NOMO-1 treated with DMSO at 0.1 percent for 48 hours (cell line): Measurements from ENCODE around the gene MOB3B.
"Not testable (repeated sequence)": the region's sequence is repeated elsewhere in the genome, so short reads cannot be mapped to it uniquely, and the experiment has no call there.

Experiments used
- DNase-seq: peaks from one replicate; lab custom pipeline; 2025; ENCODE audit not compliant: unreplicated experiment; lab: John Stamatoyannopoulos, UW

MOB3B gene

GRCh38 chr9:27426511-27427271, 102.9 kb downstream of the MOB3B start:
- DNase-seq = no peak

GRCh38 chr9:27425827-27426510, 103.6 kb downstream of the MOB3B start:
- DNase-seq = no peak

GRCh38 chr9:27423915-27424710, 105.5 kb downstream of the MOB3B start:
- DNase-seq = no peak

- no peak for DNase-seq
These were observed 107.3 kb downstream of the MOB3B start for GRCh38 chr9:27422279-27422834.

GRCh38 chr9:27421577-27421976, 108.0 kb downstream of the MOB3B start:
- no peak for DNase-seq

- not testable (repeated sequence) for DNase-seq
These were observed 110.1 kb downstream of the MOB3B start for GRCh38 chr9:27419558-27419957.

- DNase-seq = no peak
These were observed 115.3 kb downstream of the MOB3B start for GRCh38 chr9:27414220-27414761.

GRCh38 chr9:27413511-27414219, 115.9 kb downstream of the MOB3B start:
- DNase-seq = no peak

GRCh38 chr9:27412963-27413362, 116.7 kb downstream of the MOB3B start:
- no peak for DNase-seq

- DNase-seq = no peak
These were observed 117.5 kb downstream of the MOB3B start for GRCh38 chr9:27412081-27412480.

GRCh38 chr9:27408482-27408881, 121.1 kb downstream of the MOB3B start:
- DNase-seq = no peak

- DNase-seq = no peak
These were observed 121.6 kb downstream of the MOB3B start for GRCh38 chr9:27408001-27408400.

GRCh38 chr9:27407491-27407890, 122.1 kb downstream of the MOB3B start:
- no peak for DNase-seq

- DNase-seq = no peak
These were observed 125.0 kb downstream of the MOB3B start for GRCh38 chr9:27404661-27405060.

- no peak for DNase-seq
These were observed 127.0 kb downstream of the MOB3B start for GRCh38 chr9:27402626-27403025.

GRCh38 chr9:27400334-27400880, 129.2 kb downstream of the MOB3B start:
- DNase-seq = no peak

GRCh38 chr9:27398982-27399653, 130.5 kb downstream of the MOB3B start:
- DNase-seq = no peak

- DNase-seq = no peak
These were observed 133.1 kb downstream of the MOB3B start for GRCh38 chr9:27396495-27396894.

GRCh38 chr9:27395484-27395921, 134.1 kb downstream of the MOB3B start:
- no peak for DNase-seq

- no peak for DNase-seq
These were observed 134.8 kb downstream of the MOB3B start for GRCh38 chr9:27394826-27395201.
